HepG2 (cell line): ENCODE measurements around the gene HIBADH. TPM values are rescaled to one million over a fixed set of nuclear protein-coding genes. Genes with fewer than 3 reads are reported as not detected.

ENCODE experiments used
- CEBPG ChIP-seq: IDR thresholded peaks from 2 replicates; pipeline ENCODE4 v1.6.1; 2016
- CREB1 ChIP-seq, 2 experiments: fragments of 450-650 bp in 1 of 2; IDR thresholded peaks; 2 replicates each; pipeline ENCODE4 v1.6.1; 2016 to 2017; ENCODE audit warnings: control low read depth in 1 of 2, mild to moderate bottlenecking in 1 of 2, missing compliant biosample characterization in 1 of 2, missing genetic modification characterization in 1 of 2
- CTCF ChIP-seq: sonication (generic); formaldehyde crosslinking; IDR thresholded peaks from 2 replicates; pipeline ENCODE4 v1.5.0; 2020; ENCODE audit warnings: mild to moderate bottlenecking, missing genetic modification reagents, moderate library complexity
- GPBP1L1 ChIP-seq: sonication (generic); formaldehyde crosslinking; IDR thresholded peaks from 2 replicates; pipeline ENCODE4 v1.5.0; 2020; ENCODE audit warnings: mild to moderate bottlenecking, missing genetic modification reagents
- NR2F2 ChIP-seq: IDR thresholded peaks from 2 replicates; pipeline ENCODE4 v1.6.1; 2012; ENCODE audit warnings: low read depth, inconsistent platforms, borderline replicate concordance
- PATZ1 ChIP-seq: sonication (generic); formaldehyde crosslinking; IDR thresholded peaks from 2 replicates; pipeline ENCODE4 v1.4.0; 2020; ENCODE audit warnings: missing genetic modification reagents
- PPARG ChIP-seq: conservative IDR thresholded peaks from 2 replicates; pipeline ENCODE4 v1.6.1; 2016; ENCODE audit warnings: missing biosample characterization, missing genetic modification reagents
- PREB ChIP-seq: sonication (generic); formaldehyde crosslinking; IDR thresholded peaks from 2 replicates; pipeline ENCODE4 v1.4.0; 2020; ENCODE audit warnings: missing genetic modification reagents
- RFXANK ChIP-seq: IDR thresholded peaks from 2 replicates; pipeline ENCODE4 v1.6.1; 2016
- SIN3B ChIP-seq: fragments of 150-350 bp; IDR thresholded peaks from 2 replicates; pipeline ENCODE4 v1.6.1; 2014; ENCODE audit warnings: low read length
- ZNF317 ChIP-seq: sonication (generic); formaldehyde crosslinking; IDR thresholded peaks from 2 replicates; pipeline ENCODE4 v1.5.0; 2020; ENCODE audit warnings: mild to moderate bottlenecking, missing genetic modification reagents
- ZNF556 ChIP-seq: sonication (generic); formaldehyde crosslinking; IDR thresholded peaks from 2 replicates; pipeline ENCODE4 v1.4.0; 2020; ENCODE audit warnings: mild to moderate bottlenecking, missing genetic modification reagents, borderline replicate concordance
- ZNF557 ChIP-seq: sonication (generic); formaldehyde crosslinking; IDR thresholded peaks from 2 replicates; pipeline ENCODE4 v1.4.0; 2020; ENCODE audit warnings: missing genetic modification reagents
- ZNF709 ChIP-seq: sonication (generic); formaldehyde crosslinking; IDR thresholded peaks from 2 replicates; pipeline ENCODE4 v1.5.0; 2020; ENCODE audit warnings: mild to moderate bottlenecking, missing genetic modification reagents
- ZNF878 ChIP-seq: sonication (generic); formaldehyde crosslinking; IDR thresholded peaks from 2 replicates; pipeline ENCODE4 v1.8.1; 2023; ENCODE audit warnings: mild to moderate bottlenecking, missing genetic modification reagents, moderate library complexity
- ZSCAN31 ChIP-seq: sonication (generic); formaldehyde crosslinking; IDR thresholded peaks from 2 replicates; pipeline ENCODE4 v1.5.0; 2020; ENCODE audit warnings: low read depth, mild to moderate bottlenecking, missing genetic modification reagents
- ZSCAN5A ChIP-seq: sonication (generic); formaldehyde crosslinking; IDR thresholded peaks from 2 replicates; pipeline ENCODE4 v1.8.0; 2022; ENCODE audit warnings: mild to moderate bottlenecking, missing genetic modification reagents, borderline replicate concordance
- ZUFSP ChIP-seq: sonication (generic); formaldehyde crosslinking; IDR thresholded peaks from 2 replicates; pipeline ENCODE4 v1.9.0; 2021; ENCODE audit warnings: missing genetic modification reagents, mild to moderate bottlenecking, borderline replicate concordance
- polyA plus RNA-seq, 8 experiments: library from polyadenylated mRNA; depleted of rRNA in 3 of 8; stranded (reverse) in 7 of 8; unstranded in 1 of 8; fragments of >200 nt; fragmentation: Illumina TruSeq in 4 of 8; extraction: Trizol in 4 of 8; gene quantifications; 2 replicates each; pipeline versions ENCODE4 v1.2.1 to v1.2.3, GENCODE V29; 2011 to 2016; ENCODE audit warnings: low read depth in 4 of 8, missing spikeins in 1 of 8, mixed read lengths in 1 of 8; ENCODE audit not compliant: insufficient read depth in 1 of 8
- total RNA-seq, 5 experiments: library from RNA; depleted of rRNA; stranded (reverse); fragments of >200 nt; fragmentation: Illumina TruSeq; extraction: Trizol; gene quantifications; 2 replicates each; pipeline ENCODE4 v1.2.3, GENCODE V29; 2016; ENCODE audit warnings: low read depth in 1 of 5

Gene HIBADH
- total and polyA plus RNA-seq, 2 of the 13 experiments (the other 11 are each of a cell fraction or from before 2014, with no cell fraction given) = 49.9 to 59.5 TPM

GRCh38 chr7:27661811-27662489 is 733 bp downstream of the HIBADH start (continued):
- peak; percentile 69 for TF ChIP-seq PATZ1 (CRISPR knock-in tag)
- peak; percentile 71 for TF ChIP-seq CTCF (CRISPR knock-in tag)
- TF ChIP-seq NR2F2 = peak; percentile 9; the same call in 1 of the 2 replicates
- TF ChIP-seq ZNF557 (CRISPR knock-in tag) = 0 out of 2 replicates have a peak, but pooled peaks have one; percentile 18
- TF ChIP-seq ZUFSP (CRISPR knock-in tag) = no peak
- TF ChIP-seq RFXANK (CRISPR knock-in tag) = no peak
- no peak for TF ChIP-seq ZNF317 (CRISPR knock-in tag)
- 0 out of 2 replicates have a peak, but pooled peaks have one; percentile 19 for TF ChIP-seq ZNF709
- no peak for TF ChIP-seq GPBP1L1 (CRISPR knock-in tag)
- no peak for TF ChIP-seq CREB1 (IDR thresholded peaks at IDR 0.05)
- TF ChIP-seq CREB1 (CRISPR knock-in tag; IDR thresholded peaks at IDR 0.05) = 0 out of 2 replicates have a peak, but pooled peaks have one; percentile 32
- 0 out of 2 replicates have a peak, but pooled peaks have one; percentile 19 for TF ChIP-seq ZNF878 (CRISPR knock-in tag)
- TF ChIP-seq SIN3B = no peak
- TF ChIP-seq ZSCAN31 (CRISPR knock-in tag) = 0 out of 2 replicates have a peak, but pooled peaks have one; percentile 21
- 0 out of 2 replicates have a peak, but pooled peaks have one; percentile 12 for TF ChIP-seq PPARG (CRISPR knock-in tag)
- no peak for TF ChIP-seq PREB (CRISPR knock-in tag)
- peak; percentile 66 for TF ChIP-seq CEBPG (CRISPR knock-in tag)
- TF ChIP-seq ZSCAN5A (CRISPR knock-in tag) = 0 out of 2 replicates have a peak, but pooled peaks have one; percentile 11
- no peak for TF ChIP-seq ZNF556
